8988T (cell line): ENCODE results near the gene BCKDK.
"Not testable (repeated sequence)": the region's sequence is repeated elsewhere in the genome, so short reads cannot be mapped to it uniquely, and the experiment has no call there.

Experiments used
- DNase-seq: peaks from one replicate; pipeline ENCODE4 v3.0.0; 2011

BCKDK gene

DNA sequence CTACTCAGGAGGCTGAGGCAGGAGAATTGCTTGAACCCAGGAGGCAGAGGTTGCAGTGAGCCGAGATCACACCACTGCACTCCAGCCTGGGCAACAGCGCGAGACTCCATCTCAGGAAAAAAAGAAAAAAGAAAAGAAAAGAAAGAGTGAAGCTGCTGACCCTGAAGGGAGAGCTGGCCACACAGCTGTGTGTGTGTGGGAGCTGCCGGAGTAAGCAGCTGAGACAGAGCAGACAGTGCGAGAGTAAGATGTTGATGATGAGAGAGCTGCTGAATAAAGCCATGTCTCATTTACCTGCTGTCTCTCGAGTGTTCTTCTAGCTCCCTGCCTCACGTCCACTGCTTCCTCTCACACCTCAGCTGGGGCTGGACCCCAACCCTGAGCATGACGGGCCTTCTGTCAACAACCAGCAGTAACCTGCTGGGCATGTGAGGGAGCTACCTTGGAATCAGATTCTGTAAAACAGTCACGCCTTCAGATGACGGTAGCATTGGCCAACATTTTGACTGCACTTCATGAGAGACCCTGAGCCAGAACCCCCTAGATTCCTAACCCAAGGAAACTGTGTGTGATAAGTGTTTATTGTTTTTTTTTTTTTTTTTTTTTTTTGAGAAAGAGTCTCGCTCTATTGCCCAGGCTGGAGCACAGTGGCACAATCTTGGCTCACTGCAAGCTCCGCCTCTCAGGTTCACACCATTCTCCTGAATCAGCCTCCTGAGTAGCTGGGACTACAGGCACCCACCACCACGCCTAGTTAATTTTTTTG, 7.1 kb upstream of the BCKDK start:
- DNase-seq = not testable (repeated sequence)

DNA sequence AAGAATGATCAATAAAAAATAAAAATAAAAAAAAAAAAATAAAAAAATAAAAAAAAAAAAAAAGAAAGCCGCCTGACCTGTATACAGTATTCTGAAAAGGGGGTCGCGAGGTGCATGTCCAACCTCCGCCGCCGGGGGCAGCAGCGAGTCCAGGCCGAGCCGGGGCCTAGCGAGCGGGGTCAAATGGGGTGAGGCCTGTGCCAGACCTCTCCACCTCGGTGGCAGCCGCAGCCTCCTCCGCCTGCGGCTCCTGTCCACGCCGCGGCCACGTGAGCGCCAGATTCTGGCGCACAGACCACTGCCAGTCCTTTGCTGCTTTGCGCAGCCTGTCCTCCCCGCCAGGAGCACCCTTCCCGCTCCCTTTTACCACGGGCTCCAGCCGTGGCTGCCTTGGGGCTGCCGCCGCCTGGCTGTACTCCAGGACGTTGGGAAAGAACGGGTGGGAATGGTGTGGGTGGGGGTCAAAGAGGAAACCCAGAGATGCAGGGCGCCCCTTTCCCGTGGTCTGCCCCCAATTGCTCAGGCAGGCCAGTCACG, 2.4 kb upstream of the BCKDK start:
- DNase-seq = peak; percentile 67

DNA sequence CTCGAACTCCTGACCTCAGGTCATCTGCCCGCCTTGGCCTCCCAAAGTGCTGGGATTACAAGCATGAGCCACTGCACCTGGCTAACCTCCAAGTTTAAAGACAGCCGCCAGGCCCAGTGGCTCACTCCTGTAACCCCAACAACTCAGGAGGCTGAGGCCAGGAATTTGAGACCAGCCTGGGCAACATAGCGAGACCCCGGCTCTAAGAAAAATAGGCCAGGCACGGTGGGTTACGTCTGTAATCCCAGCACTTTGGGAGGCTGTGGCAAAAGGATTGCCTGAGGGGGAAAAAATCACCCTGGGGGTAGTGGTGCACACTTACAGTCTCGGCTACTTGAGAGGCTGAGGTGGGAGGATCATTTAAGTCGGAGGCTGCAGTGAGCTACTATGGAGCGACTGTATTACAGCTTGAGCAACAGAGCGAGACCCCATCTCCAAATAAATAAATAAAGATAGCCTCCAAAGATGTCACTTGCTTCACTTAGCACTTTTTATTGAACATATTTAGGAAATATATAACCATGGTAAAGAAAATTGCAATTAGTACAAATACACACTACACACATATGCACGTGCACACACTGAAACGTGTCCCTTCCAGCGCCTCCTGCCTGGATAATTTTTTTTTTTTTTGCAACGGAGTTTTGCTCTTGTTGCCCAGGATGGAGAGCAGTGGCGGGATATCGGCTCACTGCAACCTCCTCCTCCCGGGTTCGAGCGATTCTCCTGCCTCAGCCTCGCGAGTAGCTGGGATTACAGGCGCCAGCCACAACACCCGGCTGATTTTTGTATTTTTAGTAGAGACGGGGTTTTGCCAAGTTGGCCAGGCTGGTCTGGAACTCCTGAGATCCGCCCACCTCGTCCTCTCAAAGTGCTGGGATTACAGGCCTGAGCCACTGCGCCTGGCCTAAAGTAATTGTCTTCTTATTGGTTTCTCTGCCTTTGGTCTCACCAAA, 1.4 kb upstream of the BCKDK start:
- no peak for DNase-seq

DNA sequence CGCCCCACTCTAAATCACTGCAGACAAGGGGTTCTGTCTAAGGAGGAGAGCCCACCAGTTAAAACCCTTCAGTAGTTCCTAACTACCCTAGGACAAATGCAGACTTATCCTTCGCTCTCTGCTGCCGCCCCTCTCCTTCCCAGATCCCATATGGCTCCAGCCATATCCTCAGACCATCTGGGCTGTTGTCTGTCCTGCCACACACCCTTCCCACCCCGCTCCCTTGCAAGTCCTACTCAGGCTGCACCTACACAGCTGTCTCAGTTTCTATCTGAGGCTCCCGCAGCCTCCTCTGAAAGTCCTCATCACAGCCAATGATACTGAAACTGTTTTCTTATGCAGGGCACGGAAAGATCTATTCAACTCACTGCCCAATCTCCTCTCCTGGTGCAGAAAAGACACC, 720 bp upstream of the BCKDK start:
- DNase-seq = no peak

DNA sequence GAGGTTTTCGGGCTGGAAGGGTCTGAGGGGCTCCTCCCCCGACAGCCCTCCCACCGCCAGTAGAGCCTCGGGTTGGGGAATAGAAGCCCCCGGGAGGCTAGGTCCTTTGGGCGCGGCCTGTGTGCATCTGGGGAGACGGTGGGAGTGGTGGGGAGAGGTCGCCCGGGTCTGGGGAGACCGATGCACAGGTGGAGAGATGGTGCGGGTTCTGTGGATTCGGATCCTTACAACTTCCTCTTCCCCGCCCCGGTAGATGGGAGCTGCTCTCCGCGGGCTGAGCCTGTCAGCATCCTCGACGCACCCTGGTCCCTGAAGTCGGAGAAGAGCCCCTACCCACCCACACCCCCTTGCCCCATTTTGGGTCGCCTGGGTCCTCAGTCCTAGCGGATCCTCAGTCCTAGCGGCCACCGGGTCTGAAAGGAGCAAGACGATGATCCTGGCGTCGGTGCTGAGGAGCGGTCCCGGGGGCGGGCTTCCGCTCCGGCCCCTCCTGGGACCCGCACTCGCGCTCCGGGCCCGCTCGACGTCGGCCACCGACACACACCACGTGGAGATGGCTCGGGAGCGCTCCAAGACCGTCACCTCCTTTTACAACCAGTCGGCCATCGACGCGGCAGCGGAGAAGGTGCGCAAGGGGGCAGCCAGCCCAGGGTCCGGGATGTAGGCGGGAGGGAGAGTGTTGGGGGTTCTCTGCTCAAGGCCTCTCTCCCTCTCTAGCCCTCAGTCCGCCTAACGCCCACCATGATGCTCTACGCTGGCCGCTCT, 790 bp downstream of the BCKDK start:
- no peak for DNase-seq

DNA sequence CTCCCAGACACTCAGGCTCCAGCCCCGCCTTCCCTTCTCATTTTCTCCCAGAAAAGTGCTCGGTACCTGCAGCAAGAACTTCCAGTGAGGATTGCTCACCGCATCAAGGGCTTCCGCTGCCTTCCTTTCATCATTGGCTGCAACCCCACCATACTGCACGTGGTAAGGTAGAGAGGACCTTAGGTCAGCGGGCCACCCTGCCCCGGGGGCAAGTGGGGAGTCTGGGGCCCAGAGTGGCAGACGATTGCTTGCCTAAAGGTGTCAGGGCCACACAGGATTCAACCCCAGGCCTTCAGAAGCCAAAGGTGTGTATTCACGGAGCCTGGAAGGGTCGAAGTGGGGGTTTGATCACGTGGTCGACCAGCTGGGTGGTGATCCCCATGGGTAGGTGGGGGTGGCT, 1.4 kb downstream of the BCKDK start:
- no peak for DNase-seq

DNA sequence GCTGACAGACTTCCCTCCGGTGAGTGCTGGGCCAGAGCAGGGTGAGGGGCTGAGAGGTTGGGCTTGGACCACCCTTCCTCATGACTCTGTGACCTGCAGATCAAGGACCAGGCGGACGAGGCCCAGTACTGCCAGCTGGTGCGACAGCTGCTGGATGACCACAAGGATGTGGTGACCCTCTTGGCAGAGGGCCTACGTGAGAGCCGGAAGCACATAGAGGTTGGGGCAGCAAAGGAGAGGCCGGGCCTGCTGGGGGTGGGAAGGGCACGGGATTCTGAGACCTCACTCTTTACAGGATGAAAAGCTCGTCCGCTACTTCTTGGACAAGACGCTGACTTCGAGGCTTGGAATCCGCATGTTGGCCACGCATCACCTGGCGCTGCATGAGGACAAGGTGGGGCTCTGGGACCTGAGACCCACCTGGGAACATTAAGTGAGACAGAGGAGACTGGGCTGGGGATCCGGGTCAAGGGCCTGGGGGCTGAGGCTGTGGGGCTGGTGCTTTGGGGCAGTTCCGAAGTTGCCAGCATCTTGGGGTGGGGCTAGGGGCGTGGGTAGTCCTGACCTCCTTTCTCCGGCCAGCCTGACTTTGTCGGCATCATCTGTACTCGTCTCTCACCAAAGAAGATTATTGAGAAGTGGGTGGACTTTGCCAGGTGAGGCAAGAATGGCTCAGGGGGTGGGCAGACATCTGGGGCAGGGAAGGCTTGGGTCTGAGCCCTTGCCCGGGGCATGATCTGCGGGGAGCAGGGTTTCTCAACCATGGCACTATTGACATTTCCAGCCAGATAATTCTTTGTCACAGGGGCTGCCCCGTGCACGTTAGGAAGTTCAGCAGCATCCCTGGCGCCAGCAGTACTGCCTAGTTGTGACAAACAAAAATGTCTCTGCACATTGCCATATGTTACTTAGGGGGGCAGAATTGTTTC, 2.2 kb downstream of the BCKDK start:
- no peak for DNase-seq

DNA sequence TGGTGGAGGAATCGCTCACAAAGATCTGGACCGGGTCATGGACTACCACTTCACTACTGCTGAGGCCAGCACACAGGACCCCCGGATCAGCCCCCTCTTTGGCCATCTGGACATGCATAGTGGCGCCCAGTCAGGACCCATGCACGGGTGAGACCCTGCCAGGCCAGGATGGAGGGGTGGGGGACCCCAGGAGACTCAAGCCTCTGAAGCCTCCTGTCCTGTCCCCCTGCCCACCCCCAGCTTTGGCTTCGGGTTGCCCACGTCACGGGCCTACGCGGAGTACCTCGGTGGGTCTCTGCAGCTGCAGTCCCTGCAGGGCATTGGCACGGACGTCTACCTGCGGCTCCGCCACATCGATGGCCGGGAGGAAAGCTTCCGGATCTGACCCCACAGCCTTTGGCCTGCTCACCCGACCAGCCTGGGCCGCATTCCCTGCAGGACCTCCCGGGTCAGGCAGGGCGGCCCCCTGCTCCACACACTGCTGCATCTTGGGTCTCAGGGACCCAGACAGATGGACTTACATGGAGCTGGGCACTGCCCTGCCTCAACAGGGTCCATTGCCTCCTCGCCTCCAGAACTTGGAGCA, 3.8 kb downstream of the BCKDK start:
- DNase-seq = no peak

DNA sequence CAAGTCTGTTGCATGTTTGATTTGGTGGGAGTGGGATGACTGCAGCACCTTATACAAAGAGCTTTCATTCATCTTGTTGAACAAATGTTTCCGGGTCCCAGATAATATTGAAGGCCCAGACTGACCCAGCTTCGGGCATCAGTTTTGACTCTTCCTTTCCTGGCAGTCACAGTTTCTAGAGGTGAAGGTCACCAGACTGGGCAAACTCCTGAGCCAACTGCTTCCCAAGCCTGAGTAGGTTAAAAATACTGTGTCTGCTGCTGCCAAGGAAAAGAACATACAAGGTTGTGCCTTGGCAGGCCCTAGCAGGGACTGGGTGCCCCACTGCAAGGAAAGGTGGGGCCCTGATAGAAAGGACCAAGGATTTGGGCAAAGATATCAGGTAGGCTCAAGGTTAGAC, 4.5 kb downstream of the BCKDK start:
- DNase-seq = no peak

DNA sequence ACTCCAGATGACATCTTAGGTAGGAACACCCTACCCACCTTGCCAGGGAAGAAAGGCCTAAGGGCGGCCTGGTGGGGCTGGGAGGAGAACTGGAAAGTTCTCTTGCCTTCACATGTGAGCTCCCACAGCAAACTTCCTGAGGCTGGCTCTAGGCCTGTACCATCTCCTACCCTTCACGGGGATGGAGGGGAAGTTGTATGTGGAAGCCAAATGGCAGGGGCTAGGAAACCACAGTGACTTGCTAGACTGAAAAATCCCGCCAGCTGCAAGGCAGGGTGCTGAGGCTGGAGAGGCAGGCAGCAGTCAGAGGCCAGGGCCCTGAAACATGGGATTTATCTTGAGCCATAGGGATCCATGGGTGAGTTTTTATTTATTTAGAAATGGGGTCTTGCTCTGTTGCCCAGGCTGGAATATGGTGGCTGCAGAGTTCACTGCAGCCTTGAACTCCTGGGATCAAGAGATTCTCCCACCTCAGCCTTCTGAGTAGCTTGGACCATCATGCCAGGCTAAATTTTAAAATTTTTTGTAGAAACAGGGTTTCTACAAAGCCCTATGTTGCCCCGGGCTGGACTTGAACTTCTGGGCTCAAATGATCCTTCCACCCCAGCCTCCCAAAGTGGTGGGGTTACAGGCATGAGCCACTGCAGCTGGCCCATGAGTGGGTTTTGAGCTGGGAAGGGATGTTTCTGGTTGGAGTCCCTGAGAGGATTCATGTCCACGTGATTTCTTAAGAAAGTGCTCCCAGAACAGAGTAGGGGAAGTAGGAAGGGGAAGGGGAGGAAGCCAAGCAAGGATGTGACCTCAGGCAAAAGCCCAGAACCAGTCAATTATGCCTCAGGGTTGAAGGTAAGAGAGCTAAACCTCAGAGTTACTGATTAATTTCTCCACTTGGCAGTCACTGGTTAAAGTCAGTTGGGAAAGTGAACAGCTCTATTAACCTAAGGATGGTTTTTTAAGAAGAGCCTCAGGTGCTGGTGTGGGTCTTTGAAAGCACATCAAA, 5.2 kb downstream of the BCKDK start:
- DNase-seq = no peak

DNA sequence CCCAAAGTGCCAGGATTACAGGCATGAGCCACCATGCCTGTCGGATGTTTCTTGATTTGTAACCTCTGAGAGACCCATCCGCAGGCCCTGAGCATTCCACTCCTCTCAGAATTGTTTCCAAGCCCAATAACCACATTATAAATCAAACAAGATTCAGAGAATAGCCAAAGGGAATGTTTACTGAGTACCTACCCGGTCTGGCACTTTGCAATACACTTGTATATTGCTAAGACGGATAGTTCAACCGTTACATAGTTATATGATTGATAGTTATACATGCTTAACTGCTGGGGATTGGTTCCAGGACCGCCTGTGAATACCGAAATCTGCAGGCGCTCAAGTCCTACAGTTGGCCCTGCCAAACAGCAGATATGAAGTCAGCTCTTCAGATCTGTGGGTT, 6.3 kb downstream of the BCKDK start:
- DNase-seq = no peak

DNA sequence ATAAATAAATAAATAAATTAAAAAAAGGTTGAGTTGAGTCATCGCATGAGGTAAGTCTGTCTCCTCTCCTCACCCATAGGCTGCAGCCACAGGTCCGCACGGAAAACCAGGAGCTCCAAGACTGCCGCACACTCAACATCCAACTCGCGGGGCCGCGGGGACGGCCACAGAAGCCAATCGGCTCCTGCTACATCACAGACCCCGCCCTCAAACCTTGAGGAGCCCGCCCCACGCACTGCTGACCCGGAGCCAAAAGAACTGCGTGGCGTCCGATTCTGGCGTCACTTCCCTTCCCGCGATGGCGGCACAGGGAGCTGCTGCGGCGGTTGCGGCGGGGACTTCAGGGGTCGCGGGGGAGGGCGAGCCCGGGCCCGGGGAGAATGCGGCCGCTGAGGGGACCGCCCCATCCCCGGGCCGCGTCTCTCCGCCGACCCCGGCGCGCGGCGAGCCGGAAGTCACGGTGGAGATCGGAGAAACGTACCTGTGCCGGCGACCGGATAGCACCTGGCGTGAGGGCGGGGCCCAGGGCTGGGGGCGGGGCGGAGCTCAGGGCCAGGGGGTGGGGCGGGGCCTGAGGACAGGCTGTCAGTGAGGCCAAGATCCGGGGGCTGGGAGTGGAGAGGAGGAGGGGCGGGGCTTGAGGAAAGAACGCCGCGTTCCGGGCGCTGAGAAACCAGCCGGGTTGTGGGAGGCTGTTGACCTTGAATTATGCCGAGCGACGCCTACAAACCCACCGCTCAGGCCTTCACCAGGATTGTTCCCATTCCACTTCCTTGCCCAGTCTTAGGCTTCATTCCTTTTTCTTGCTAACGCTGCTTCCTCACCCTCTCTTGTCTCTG, 9.4 kb downstream of the BCKDK start, which contains the start of gene KAT8:
Gene KAT8 (plus strand): TSS at position 281 of the 839 bp plus-strand sequence. CDS start 18 bp downstream, at position 299.
- peak; percentile 84 for DNase-seq

DNA sequence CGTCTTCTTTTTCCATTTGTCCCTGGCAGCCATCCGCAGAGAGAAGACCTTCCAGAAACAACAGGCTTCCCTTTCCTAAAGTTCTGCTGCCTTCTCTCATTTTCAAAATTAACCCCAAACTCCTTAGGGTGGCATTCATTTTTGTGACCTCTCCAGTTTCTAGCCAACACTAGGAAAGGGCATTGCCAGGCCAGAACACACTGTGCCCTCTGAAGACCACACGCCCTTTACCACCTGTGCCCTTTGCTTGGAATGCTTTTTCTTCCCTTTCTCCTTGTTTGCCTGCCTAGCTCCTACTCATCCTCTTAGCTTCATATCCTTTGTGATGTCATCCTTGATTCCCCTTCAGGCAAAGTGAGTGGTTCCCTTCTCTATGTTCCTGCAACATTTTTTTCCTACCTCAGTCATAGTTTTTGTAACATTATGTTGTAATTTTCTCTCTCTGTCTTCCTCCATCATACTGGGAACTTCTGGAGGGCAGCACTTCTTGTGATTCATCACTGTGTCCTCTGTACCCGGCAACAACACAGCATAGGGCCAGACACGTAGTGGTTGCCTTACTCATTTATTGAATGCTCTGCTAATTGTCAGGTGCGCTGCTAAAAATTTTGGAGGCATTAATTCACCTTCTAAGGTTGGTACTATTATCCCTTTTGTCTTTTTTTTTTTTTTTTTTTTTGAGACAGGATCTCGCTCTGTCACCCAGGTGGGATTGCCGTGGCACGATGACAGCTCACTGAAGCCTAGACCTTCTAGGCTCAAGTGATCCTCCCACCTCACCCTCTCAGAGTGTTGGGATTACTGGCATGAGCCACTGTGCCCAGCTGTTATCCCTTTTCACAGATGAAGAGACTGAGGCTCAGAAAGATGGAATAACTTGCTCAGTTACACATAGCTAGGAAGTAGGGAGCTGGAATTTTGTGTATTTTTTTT, 10.3 kb downstream of the BCKDK start:
- DNase-seq = no peak

DNA sequence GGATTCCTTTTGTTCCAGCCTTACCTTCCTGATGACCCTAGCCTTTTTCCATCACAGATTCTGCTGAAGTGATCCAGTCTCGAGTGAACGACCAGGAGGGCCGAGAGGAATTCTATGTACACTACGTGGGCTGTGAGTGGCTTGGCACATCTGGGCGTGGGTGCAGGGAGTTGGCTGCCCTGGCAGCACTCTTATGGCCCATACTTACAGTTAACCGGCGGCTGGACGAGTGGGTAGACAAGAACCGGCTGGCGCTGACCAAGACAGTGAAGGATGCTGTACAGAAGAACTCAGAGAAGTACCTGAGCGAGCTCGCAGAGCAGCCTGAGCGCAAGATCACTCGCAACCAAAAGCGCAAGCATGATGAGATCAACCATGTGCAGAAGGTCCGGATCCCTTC, 11.9 kb downstream of the BCKDK start:
- DNase-seq = no peak

DNA sequence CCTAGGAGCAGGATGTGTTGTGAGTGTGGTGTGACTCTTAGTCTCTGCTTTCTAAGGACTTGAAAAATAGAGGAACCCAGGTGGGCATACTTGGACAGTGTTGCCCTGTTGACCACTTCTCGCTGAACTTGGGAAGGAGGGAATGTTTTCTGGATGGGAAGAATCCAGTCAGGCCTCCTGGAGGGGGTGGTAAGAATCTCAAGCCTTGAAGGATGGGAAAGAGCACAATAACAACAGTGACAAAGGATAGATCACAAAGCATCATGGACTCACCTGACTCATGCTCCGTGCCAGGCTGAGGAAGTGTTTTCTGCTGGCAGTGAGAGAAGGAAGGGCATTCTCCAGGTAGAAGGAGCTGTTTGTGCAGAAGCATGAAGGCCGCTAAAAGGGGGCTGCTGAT, 17.7 kb downstream of the BCKDK start:
- DNase-seq = no peak

DNA sequence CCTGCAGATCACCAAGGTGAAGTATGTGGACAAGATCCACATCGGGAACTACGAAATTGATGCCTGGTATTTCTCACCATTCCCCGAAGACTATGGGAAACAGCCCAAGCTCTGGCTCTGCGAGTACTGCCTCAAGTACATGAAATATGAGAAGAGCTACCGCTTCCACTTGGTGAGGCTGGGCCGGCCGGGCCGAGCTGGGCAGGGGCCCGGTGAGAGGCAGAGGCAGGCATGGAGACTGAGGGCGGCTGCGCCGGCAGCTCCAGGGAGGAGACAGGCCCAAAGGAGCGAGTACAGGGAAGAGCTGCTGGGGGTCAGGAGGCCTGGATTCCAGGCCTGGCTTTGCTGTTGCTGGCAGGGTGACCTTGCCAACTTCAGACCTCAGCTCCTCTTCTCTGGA, 19.0 kb downstream of the BCKDK start:
- DNase-seq = no peak

DNA sequence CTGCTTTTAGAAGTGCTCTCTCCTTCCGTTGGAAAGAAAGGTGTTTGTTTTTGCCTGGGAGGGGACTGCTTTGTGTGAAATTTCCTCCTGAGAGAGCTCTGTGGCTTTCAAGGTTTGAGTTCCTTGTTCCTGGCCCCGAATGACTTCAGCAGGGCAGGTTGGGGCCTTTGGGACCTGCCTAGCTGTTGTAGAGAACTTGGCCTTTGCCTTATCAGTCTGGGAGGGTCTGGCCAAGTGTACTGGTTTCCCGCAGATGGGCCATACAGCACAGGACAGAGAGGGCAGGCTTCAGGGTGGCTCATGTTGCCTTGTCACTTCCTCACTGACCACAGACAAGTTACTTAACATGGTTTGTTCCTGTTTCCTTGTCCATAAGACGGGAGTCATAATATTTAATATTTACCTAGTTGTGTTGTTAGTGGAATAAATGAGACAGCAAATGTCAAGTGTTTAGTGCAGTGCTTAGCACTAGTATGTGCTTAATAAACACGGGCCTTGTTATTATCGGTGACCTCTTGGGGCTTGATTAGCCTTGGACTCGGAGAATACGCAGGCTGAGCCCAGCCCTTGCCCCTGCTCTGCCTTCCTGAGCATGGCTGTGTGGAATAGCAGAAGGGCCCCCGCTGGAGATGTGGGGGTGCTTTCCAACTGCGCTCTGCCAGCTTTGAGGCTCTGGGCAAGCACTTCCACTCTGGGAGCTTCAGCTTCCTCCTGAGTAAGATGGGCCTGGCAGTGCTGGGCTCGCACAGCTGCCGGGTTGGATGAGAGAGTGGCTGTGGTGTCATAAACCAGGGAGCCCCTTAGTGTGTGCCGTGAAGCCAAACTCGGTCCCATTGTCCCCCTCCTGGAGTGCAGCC, 20.8 kb downstream of the BCKDK start:
- DNase-seq = no peak
